DND-41 (cell line): Measurements from ENCODE around the gene STXBP4.

Experiments used
- CTCF ChIP-seq: IDR thresholded peaks from 2 replicates; pipeline ENCODE4 v1.5.1; 2012; ENCODE audit warnings: borderline replicate concordance, low read length, moderate library complexity, mild to moderate bottlenecking; ENCODE audit not compliant: poor library complexity, severe bottlenecking; ENCODE audit errors: extremely low read depth
- EZH2 ChIP-seq: IDR thresholded peaks from 3 replicates; pipeline ENCODE4 v1.6.1; 2012; ENCODE audit warnings: borderline replicate concordance, low read depth, mild to moderate bottlenecking, moderate library complexity, low read length, inconsistent platforms; ENCODE audit not compliant: severe bottlenecking

GRCh38 chr17:55054429-55054828 lies 85.9 kb downstream of the STXBP4 start:
- TF ChIP-seq CTCF (no peak), EZH2 (no peak)
